ENCODE data around the gene NT5DC1. TPM values are rescaled to one million over a fixed set of nuclear protein-coding genes. Genes with fewer than 3 reads are reported as not detected.

The NT5DC1 gene
- total RNA-seq: 2.2 TPM

DNA sequence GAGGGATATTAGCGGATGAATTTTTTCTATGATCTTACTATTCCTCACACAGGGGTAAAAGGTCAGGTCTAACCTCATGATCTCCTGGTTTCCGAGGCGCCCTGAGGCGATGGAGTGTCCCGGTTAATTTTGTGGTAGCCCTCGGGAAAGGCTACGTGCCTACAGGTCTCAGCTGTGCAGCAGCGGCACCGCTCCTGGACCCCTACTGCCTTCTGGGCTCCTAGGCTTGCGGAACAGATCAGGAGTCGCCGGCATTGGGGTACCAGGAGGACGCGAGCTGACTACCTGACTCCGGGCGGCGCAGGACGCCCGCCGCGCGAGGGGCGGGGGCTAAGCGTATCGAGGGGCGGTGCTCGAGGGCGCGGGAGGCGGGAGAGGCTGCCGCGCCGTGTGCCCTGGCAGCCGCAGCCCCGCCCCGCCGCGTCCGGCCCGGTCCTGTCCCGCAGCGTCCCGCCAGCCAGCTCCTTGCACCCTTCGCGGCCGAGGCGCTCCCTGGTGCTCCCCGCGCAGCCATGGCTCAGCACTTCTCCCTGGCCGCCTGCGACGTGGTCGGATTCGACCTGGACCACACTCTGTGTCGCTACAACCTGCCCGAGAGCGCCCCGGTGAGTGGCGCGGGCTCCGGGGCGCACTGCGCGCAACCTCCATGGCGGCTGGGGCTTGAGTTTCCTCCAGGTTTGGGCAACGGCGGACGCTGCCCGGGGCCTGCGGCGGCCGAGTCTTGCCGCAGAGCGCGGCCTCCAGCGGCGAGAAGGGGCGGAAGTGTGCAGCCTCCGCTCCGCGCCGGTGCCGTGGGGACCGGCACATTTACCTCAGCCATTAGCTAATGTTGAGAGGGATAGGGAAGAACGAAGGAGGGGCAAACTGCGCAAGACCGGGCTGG is at the start of gene NT5DC1:
Gene NT5DC1 (plus strand): TSS at position 435 of the 883 bp plus-strand sequence. CDS start 78 bp downstream, at position 513.
- DNase-seq: peak; percentile 83

DNA sequence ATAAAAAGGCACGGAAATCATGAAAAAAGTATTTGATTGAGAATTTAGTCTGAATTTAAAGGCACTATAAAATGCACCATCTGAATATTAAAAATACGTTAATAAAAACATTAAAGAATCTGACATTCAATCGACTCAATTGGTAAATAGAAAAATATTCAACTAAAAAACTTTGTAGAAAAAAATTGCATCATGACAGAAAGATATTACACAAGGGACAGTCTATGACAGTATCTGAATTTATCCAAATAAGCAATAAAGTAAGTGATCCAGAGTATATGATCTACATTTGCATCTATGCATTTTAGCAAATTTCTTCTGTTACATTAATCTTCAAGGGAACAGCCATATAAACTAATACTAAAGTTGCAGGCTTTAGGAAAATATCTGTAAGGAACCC is 49.4 kb upstream of the NT5DC1 start:
- no peak for DNase-seq

DNA sequence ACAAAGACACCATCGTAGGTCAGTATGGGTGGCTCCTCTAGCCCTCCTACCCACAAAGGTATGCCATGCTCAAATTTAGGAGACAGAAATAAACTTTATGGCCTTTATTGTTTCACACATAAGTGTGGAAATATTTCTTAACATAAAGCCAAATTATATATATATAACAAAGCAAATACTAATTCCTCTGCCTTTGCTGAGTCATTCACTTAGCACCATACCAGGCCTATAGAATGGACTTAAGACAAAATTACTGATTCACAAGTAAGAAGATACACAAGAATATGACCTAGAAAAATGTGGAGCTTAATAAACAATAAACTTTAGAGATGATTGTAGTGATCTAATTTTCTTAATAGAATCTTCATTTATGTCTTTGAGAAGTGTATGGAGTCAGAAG is 45.1 kb upstream of the NT5DC1 start:
- DNase-seq: no peak

DNA sequence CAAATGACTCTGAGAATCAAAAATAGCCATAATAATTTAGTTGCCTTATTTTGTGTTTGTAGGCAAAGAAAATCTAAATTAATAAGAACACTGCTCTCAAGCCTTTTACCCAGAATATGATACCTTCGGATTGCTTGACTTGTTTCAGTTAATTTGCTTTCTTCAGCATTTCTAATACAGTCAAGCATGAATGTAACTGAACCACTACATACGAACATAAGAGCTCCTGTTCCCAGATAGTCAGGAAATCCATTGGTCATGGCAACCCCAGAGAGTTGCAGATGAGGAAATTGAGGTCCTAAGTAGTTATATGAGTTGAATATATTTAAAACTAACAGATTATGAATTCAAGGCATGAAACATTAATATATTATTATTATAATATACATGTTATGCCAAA is 42.9 kb upstream of the NT5DC1 start:
- DNase-seq: no peak

DNA sequence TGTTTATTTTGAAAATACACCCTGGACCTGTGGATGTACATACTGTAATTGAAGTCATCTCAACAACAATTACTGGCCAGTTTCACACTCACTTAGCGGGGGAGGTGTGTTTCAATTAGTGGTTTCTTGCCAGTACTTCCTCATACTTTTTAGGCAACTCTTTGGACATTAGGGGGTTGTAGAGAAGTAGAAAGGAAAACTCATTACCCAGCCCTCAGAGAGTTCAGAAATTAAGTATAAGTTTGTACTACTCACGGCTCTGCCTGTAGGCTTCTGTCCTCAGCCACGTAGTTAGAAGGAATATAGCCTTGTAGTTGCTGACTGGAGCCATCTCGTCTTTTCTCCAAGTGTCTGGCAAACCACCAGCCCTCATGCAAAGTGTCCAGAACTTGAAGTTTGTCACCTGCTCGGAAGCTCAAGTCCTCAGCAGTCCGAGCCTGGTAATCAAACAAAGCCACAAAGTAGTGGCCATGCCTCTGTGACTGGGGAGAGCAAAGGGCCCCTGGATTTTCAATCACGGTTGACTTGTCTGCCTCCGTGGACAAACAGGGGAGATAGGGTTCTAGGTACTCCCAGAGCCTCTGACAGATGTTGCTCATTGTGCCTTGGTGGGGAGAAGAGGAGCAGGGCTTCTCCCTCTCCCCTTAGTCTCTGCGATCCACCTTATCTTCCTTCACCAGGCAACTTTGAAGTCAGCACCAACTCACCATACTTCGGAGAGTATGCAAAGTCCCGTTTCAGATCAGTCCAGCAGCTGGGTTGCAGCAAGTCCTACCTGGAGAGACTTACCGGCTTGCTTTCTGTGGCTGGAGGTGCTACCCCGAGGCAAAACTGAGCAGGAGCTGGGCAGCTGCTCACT is 40.7 kb upstream of the NT5DC1 start:
- DNase-seq: no peak

DNA sequence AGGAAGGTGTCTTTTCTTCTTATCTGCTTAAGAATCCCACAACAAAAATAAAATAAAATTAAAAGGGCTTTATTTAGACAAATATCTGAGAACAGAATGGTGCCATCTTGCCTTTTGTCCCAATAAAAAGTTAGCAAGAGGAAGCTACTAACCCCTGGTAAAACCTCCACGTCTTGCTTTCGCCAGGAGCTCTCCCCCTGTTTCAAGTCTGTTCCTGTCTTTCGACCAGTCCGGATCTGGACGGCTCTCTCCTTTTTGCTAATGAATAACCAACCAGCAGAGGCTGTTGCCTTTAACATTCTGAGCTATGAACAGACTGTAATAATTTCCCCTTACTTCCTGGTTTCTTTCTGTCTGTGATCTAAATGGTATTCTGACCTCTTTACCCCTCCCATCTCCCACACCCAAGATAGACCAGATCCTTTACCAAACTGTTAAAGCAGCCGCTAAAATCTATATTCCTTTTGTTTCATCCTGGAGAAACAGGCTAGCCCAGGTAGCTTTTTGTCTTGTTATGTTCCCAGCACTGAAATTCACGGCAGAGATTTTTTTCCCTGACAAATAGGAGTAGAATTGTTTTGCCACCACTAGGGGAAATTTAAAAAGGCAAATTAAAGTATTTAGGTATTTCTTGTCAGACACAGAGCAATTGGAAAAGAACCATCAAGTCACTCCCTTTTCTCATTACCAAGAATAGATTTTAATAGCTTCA is 39.9 kb upstream of the NT5DC1 start, which contains the start of gene FRK:
Gene FRK (minus strand): TSS at position 320 of the 712 bp plus-strand sequence. CDS start 580 bp downstream, outside the sequence.
- no peak for DNase-seq

DNA sequence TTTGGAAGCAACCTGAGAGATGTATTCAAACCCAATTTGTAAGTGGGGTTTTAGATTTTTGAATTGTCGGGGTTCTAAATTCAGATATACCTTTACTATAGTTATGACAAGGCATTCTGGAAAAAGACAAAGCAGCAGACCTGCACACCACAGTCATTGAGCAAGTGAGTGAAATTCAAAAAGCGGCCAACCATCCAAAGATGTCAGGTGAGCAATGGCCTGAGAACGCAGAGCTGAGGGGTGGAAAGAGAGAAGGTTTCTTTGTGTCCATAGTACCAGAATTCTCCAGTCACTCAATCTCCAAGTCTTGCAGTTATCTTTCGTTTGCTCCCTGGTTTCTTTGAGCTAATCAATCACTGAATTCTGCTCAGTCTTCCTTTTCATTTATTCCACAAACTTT is 38.2 kb upstream of the NT5DC1 start:
- DNase-seq: no peak

DNA sequence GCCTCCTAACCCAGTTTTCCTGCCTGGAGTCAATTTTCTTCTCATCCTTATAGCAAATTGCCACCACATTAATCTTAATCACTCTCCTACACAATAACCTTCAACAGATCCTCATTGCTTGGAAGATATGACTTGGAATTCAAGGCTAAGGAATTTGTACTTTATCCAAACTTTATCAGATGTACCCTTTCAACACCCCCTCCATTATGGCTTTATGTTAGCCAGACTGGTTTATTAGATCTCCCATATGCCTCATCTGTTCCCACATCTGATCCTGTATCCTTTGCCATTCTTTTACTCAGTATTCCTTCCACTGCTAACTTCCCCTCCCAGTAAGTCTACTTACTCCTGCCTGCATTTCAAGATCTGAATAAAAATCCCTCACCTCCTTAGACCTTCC is 36.0 kb upstream of the NT5DC1 start:
- no peak for DNase-seq

DNA sequence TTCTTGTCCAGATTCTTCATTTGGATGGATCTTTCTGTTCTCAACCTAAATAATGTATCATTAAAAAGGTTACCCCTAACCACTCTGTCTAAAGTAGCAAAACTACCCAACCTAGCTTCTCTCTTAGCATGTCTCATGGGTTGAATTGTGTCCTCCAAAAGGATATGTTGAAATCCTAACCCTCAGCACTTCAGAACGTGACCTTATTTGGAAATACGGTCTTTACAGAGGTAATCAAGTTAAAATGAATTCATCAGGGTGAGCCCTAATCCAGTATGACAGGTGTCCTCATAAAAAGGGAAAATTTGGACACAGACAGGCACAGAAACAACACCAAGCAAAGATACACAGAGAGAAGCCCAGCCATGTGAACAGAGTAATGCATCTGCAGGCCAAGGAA is 33.9 kb upstream of the NT5DC1 start:
- DNase-seq: no peak

DNA sequence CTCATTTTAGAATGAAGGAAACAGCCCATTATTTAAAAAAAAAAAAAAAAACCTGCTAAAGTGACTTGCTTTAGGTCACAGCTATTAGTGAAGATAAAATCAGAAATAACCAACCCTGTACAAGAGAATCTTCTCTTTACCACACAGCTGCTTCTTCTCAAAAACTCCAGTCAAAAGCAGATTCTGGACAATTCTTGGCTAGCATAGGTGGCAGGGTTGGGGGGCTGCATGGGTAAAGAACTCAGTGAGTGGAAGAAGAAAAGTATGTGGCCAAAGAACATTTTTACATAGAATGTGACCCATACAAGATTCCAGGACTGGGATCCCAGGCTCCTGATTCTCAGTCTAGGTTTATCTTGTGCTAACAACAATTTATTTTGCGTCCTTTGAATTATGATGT is 30.6 kb upstream of the NT5DC1 start:
- DNase-seq: no peak

DNA sequence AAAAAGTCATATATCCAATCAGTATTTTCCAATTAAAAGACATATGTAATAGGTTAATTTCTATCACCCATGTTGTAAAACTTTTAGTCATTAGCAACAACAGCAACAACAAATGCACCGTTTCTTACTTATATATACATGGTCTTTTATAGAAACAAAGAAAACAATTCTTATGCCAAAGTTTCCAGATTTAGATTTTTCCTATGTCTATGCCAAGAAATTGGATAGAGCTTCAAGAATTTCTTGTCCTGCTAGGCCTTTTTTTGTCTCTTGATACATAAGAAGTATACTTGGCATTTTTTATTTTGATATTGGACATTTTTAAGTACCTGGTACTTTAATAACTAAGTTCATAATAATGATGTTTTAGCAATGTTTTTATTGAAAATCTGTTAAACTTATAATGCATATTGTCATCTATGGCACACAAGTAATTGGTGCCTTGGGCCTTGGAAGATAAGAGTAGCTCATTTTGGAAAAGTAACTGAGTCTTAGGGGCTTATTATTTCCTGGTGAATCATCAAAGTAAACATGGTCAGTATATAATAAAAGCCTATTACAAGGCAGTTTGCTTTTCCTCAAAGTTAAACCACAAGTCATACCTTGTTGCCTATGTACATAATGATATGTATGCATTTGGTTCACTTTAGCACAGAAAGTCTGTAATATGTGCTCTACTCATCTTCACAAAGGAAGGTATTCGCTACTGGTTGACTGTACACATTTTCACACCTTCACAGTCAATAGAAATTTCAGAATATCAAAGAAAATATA is 29.9 kb upstream of the NT5DC1 start:
- no peak for DNase-seq

DNA sequence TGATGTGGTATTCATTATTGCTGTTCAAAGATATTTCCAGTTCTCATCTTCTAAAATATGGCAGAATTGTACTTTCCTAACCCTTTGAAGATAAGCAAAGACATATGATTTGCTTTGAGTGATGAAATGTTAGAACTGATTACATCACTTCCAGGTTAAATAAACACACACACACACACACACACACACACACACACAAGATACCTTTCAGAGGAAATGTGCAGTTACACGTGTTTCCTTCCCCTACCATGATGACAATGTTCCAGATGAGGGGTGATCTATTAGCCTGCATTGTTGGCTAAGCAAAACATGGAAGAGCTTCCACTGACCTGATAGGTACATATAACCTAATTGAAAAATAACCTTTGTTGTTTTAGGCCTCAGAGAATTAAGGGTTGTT is 28.3 kb upstream of the NT5DC1 start:
- no peak for DNase-seq

DNA sequence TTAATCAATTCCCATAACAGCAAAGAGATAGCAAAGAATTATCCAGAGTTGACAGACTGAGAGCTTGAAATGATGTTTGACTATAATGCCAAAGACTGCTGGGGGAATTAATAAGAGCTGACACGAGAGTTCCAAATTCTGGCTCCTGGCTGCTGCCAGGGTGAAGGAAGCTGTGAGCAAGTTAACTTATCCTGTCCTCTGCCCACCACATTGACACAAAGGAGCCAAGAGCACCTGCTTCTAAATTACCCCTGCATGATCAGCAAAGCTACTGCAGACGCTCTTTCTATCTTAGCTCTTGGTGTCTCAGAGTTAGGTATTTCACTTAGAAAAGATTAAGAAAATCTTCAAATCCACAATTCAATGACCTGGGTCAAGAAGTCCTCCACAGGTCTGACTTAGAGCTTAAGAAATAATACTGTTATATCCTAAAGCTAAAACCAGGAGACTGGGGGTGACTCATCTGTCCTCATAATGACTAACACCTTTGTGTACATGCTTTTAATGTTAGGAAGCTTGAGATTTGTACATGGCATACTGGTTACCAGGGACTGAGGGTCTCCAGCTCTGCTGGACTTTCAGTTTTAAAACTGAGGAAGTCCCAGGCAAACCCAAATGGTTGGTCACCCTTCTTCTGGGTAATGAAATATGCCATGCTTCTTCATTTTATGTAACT is 26.8 kb upstream of the NT5DC1 start:
- DNase-seq: no peak

DNA sequence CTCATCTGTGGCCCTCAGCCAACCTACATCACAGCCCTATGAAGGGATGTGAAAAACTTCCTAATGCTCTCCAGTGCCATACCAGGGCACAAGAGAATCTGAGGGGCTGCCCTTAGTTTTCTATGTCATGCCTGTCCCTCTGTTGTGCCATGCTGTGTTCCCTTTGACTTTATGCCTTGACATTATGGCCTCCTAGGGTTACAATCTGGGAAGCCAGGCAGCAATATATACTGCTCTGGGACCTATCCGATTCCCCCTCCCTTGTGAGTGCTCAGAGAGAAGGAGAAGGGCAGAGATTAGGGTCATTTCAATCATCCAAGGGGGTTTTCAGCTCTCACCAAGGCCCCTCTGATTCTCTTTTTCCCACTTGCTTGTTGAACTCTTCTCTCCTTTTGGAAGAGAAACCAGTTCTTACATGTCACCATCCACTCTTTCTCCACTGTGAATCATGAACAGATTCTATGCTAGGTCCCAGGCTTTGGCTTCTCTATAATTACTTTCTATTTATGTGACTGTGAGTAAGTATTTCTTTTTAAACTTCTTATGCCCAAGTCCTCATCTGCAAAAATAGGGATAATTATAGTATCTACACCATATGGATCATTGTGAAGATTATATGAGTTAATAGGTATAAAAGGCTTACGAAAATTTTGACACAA is 25.8 kb upstream of the NT5DC1 start:
- DNase-seq: no peak

DNA sequence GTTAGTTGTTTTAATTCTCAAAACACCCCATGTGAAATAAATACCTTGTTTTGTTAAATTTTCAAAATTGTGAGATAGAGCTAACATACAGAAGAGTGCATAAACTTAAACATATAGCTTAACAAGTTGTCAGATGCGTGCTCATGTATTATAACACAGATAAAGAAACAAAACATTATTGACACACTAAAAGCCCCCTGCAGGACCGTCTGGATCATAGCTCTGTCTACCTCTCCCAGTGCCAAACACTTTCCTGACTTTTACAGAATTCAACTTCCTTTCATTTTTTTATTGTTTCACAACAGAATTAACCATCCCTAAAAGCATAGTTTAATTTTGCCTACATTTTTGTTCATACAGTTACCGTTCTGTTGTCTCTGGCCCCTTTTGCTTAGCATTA is 22.1 kb upstream of the NT5DC1 start:
- DNase-seq: no peak

DNA sequence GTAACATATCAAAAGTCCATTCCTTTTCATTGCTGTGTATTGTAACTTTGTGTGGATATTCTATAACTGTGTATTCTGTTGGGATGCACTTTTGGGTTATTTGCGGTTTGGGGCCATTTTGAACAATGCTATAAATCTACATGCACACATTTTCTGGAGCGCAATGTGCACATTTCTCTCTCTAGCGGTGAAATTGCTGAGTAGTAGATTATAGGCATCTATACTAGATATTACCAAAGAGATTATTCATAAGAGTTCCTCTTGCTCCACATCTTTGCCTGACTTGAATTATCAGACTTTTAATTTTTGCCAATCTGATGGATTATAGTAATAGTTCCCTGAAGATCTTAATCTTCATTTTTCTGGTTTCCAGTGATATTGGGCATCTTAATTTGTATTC is 21.7 kb upstream of the NT5DC1 start:
- no peak for DNase-seq

DNA sequence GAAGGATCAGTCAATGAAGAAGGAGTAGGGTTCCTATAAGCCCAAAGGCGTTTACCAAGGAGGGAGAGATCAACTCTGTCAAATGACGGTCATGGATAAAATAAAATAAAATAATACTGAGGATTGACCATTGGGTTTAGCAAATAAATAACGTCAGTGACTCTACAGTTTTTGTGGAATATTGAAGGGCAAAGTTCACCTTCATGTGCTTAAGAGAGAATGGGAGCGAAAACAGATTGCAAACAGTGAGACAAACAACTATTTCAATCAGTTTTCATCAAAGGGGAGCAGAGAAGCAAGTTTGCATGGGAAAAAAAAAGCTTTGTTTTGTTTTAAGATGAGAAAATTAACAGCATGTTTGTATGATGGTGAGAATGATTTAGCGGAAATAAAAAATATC is 17.6 kb upstream of the NT5DC1 start:
- no peak for DNase-seq

DNA sequence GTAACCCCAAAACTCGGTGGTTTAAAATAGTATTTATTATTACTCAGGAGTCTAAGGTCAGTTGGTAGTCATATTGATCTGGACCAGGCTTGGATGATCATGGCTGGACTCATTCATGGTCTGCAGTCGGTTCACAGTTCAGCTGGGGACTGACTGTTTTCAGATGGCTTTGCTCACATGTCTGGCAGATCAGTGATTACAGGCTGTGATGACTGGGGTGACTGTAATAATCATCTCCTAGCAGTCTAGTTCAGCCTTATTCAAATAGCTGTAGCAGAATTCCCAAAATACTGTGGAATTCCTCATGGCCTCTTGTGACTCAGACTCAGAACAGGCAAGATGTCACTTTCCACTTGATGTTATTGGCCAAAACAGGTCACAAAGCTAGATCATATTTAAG is 16.4 kb upstream of the NT5DC1 start:
- no peak for DNase-seq

DNA sequence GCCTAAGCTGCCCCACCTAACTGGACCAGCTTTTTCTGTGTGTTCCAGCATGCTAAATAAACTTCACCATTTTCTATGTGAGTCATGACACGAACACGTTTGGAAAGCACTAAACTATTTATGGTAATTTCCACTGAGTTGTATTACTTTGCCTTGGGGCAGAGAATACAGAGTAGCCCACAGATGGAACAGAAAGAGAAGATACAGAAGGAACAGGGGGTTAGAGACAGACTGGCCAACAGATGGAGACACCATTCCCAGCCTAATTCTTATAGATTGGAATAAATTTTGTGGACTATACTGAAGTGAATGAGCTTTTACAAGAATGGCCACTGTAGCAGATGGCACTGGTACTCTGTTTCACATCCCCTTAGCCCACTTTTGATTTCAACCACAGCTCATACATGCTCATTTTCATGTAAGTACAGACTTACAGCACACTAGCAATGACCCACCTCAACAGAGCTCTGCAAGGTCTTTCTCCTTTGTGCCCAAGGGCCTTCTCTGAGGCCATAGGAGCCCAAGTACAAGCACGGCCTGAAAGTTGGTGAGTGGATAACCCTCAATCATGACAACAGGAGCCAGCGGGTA is 13.1 kb upstream of the NT5DC1 start:
- DNase-seq: no peak

DNA sequence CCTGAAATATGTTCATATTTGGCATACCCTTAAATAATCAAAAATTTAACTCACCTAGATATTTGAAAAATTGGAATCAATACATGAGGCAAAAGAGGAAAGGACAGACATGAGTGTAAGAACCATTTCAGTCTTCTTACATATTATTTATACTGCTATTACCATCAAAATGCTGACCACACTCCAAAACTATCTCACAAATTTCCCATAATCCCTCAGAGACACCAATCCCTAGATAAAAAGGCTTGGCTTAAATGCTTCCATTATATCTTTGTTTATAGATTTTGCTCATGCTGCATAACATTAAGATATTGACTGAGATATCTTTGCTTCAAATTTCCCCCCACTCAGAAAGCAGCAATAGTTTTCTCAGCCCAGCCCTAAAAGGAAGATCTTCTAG is 11.7 kb upstream of the NT5DC1 start:
- no peak for DNase-seq

All from occipital lobe (tissue), 2 donors.